IMR-90 (cell line): Measurements from ENCODE around the gene ITPR3. TPM values are rescaled to one million over a fixed set of nuclear protein-coding genes. Genes with fewer than 3 reads are reported as not detected.

Experiments
- ATAC-seq: fragments of 200-7000 bp; cut with Tn5 transposase; 2 replicates; pipeline ENCODE4 v1.9.1; 2020; ENCODE audit warnings: low read depth, mild to moderate bottlenecking, moderate library complexity
- BruUV-seq: library from RNA; stranded (reverse); fragments of 400-500 nt; replicated peaks from 2 replicates; lab custom pipeline; 2021; lab: Mats Ljungman, UMichigan
- CTCF ChIA-PET: fragments of 300-600 bp; formaldehyde crosslinking; extraction: SDS; loops from one replicate; lab custom pipeline; 2021; ENCODE audit warnings: antibody characterized with exemption; lab: Yijun Ruan, JAX
- POLR2A ChIA-PET: fragments of 300-600 bp; sonication (Branson Sonifier 250); formaldehyde crosslinking; loops from one replicate; lab custom pipeline; 2022; ENCODE audit warnings: antibody characterized with exemption; ENCODE audit not compliant: unreplicated experiment; lab: Charles Lee
- DNase-seq: peaks from one replicate; pipeline ENCODE4 v3.0.0; 2013
- H2AFZ ChIP-seq: replicated peaks from 2 replicates; pipeline ENCODE3; 2013; ENCODE audit warnings: low read length, mild to moderate bottlenecking; ENCODE audit not compliant: poor library complexity
- H2AK5ac ChIP-seq: 2 replicates; pipeline ENCODE4 v1.6.1; 2013; ENCODE audit warnings: low read depth, low read length, inconsistent platforms
- H2AK9ac ChIP-seq: replicated peaks from 2 replicates; pipeline ENCODE3; 2013; ENCODE audit warnings: mild to moderate bottlenecking, low read depth, low read length, moderate library complexity; ENCODE audit not compliant: poor library complexity
- H2BK120ac ChIP-seq: 2 replicates; pipeline ENCODE4 v1.6.1; 2013; ENCODE audit warnings: low read depth, low read length, inconsistent platforms
- H2BK15ac ChIP-seq: 3 replicates; pipeline ENCODE4 v1.6.1; 2013; ENCODE audit warnings: low read depth, low read length, inconsistent platforms
- H2BK20ac ChIP-seq: 2 replicates; pipeline ENCODE4 v1.6.1; 2013; ENCODE audit warnings: low read depth, mild to moderate bottlenecking, inconsistent platforms, low read length, moderate library complexity
- H2BK5ac ChIP-seq: 2 replicates; pipeline ENCODE4 v1.6.1; 2013; ENCODE audit warnings: mild to moderate bottlenecking, low read depth, low read length, inconsistent platforms; ENCODE audit not compliant: poor library complexity, severe bottlenecking
- H3K14ac ChIP-seq: replicated peaks from 2 replicates; pipeline ENCODE4 v1.6.1; 2013; ENCODE audit warnings: low read depth, low read length, inconsistent platforms
- H3K18ac ChIP-seq: 2 replicates; pipeline ENCODE4 v1.6.1; 2013; ENCODE audit warnings: low read depth, low read length, control low read depth
- H3K23ac ChIP-seq: 2 replicates; pipeline ENCODE4 v1.6.1; 2013; ENCODE audit warnings: low read depth, low read length, inconsistent platforms
- H3K27ac ChIP-seq: 2 replicates; pipeline ENCODE4 v1.5.1; 2013; ENCODE audit warnings: mild to moderate bottlenecking, control low read depth, low read length; ENCODE audit not compliant: insufficient read depth
- H3K27me3 ChIP-seq: 2 replicates; pipeline ENCODE4 v1.6.1; 2013; ENCODE audit warnings: low read length; ENCODE audit not compliant: control insufficient read depth, insufficient read depth
- H3K36me3 ChIP-seq: 2 replicates; pipeline ENCODE4 v1.6.1; 2013; ENCODE audit warnings: low read length, mixed read lengths; ENCODE audit not compliant: control insufficient read depth, insufficient read depth
- H3K4ac ChIP-seq: 2 replicates; pipeline ENCODE4 v1.6.1; 2013; ENCODE audit warnings: low read depth, low read length, inconsistent platforms
- H3K4me1 ChIP-seq: 2 replicates; pipeline ENCODE4 v1.6.1; 2013; ENCODE audit warnings: low read length, mixed read lengths; ENCODE audit not compliant: control insufficient read depth, insufficient read depth
- H3K4me2 ChIP-seq: 2 replicates; pipeline ENCODE4 v1.6.1; 2013; ENCODE audit warnings: low read depth, mild to moderate bottlenecking, control low read depth, low read length, moderate library complexity
- H3K4me3 ChIP-seq: 2 replicates; pipeline ENCODE4 v1.5.1; 2013; ENCODE audit warnings: low read depth, mild to moderate bottlenecking, control low read depth, low read length, moderate library complexity; ENCODE audit not compliant: insufficient read depth
- H3K56ac ChIP-seq: 2 replicates; pipeline ENCODE4 v1.6.1; 2013; ENCODE audit warnings: low read length, inconsistent platforms; ENCODE audit not compliant: insufficient read depth; ENCODE audit errors: extremely low read depth
- H3K79me1 ChIP-seq, 2 experiments: 2 replicates each; pipeline ENCODE4 v1.6.1; 2013; ENCODE audit warnings: low read length in 2 of 2, inconsistent platforms in 1 of 2, low read depth in 1 of 2
- H3K9ac ChIP-seq: 2 replicates; pipeline ENCODE4 v1.6.1; 2013; ENCODE audit warnings: low read depth, low read length, control low read depth
- H3K9me1 ChIP-seq: 2 replicates; pipeline ENCODE4 v1.6.1; 2013; ENCODE audit warnings: low read length, inconsistent platforms; ENCODE audit not compliant: insufficient read depth
- H3K9me3 ChIP-seq: 2 replicates; pipeline ENCODE4 v1.6.1; 2013; ENCODE audit warnings: low read length; ENCODE audit not compliant: control insufficient read depth, insufficient read depth
- H4K20me1 ChIP-seq: 2 replicates; pipeline ENCODE4 v1.6.1; 2013; ENCODE audit warnings: low read length, inconsistent platforms; ENCODE audit not compliant: insufficient read depth
- H4K5ac ChIP-seq: 2 replicates; pipeline ENCODE4 v1.6.1; 2013; ENCODE audit warnings: mild to moderate bottlenecking, low read depth, low read length, control low read depth
- H4K8ac ChIP-seq, 2 experiments: 2 replicates each; pipeline ENCODE4 v1.6.1; 2013; ENCODE audit warnings: low read depth in 2 of 2, low read length in 2 of 2, control low read depth in 1 of 2, inconsistent platforms in 1 of 2
- H4K91ac ChIP-seq: 2 replicates; pipeline ENCODE4 v1.6.1; 2013; ENCODE audit warnings: low read depth, low read length, inconsistent platforms; ENCODE audit not compliant: insufficient read depth
- CHD1 ChIP-seq: IDR thresholded peaks from 2 replicates; pipeline ENCODE4 v1.6.1; 2012; ENCODE audit warnings: low read depth, low read length, improper control_type of control experiment
- CTCF ChIP-seq: conservative IDR thresholded peaks from 2 replicates; pipeline ENCODE4 v1.5.1; 2012; ENCODE audit warnings: mild to moderate bottlenecking, low read depth, low read length, improper control_type of control experiment
- NFE2L2 ChIP-seq: fragments of 150-350 bp; IDR thresholded peaks from 2 replicates; pipeline ENCODE4 v1.6.1; 2016; ENCODE audit warnings: low read depth, mild to moderate bottlenecking, low read length
- SMC3 ChIP-seq: fragments of 150-350 bp; IDR thresholded peaks from 2 replicates; pipeline ENCODE4 v1.6.1; 2016; ENCODE audit warnings: low read depth, mild to moderate bottlenecking, antibody characterized with exemption, low read length, moderate library complexity
- WGBS, 2 experiments: methylation state at CpG; one replicate each; pipeline versions ENCODE4 v1.1.5 to v1.1.7; 2013; ENCODE audit warnings: missing lambda C conversion rate in 2 of 2; ENCODE audit not compliant: insufficient read length in 1 of 2; ENCODE audit errors: extremely low coverage in 2 of 2; 5-methylcytosine and 5-hydroxymethylcytosine counted together
- dilution Hi-C: fragments of 300-500 bp; cut with HindIII; formaldehyde crosslinking; loops from one replicate; pipeline ENCODE4 v1.14.3; 2018; ENCODE audit warnings: low sequenced_read_pairs; ENCODE audit not compliant: unreplicated experiment
- in situ Hi-C: fragments of 300-500 bp; cut with MboI; formaldehyde crosslinking; loops from 3 replicates; pipeline ENCODE4 v1.14.3; 2019; ENCODE audit warnings: low sequenced_read_pairs, inconsistent platforms, mixed read lengths
- intact Hi-C: fragments of 100-400 bp; cut with micrococcal nuclease; formaldehyde crosslinking; loops from 2 replicates; pipeline ENCODE4 v1.10.0; 2022
- polyA plus RNA-seq, 3 experiments: library from polyadenylated mRNA; depleted of rRNA; stranded (reverse); fragments of >200 nt; gene quantifications; 2 replicates each; pipeline ENCODE4 v1.2.3, GENCODE V29; 2012; ENCODE audit warnings: low replicate concordance in 1 of 3
- total RNA-seq: library from RNA; depleted of rRNA; stranded (reverse); fragments of >200 nt; gene quantifications from 2 replicates; pipeline ENCODE4 v1.2.3, GENCODE V29; 2012

ITPR3 gene
- total and polyA plus RNA-seq, 2 of the 4 experiments (the other 2 are of a cell fraction) = 1.6 to 3.7 TPM

DNA sequence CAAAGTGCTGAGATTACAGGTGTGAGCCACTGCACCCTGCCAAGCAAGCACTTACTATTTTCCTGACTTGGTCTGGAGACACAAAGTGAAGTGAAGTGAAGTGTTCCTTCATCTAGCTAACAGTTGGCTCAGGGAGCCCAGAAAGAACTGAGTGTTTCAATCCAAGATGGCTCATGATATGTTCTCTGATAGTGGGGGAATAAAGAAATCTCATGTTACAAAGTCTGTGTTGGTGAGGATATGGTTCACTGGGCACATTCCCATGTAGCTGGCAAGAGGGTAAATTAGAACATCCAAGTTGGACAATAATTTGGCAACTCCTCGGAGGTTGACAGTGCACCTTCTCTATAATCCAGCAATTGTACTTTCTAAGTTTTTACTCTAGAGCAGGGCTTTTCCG is 5.0 kb upstream of the ITPR3 start:
- no TSS peak for BruUV-seq
- Histone ChIP-seq H4K91ac (no peak overlapping the region), H3K27me3 (no peaks in the 10 kb centered on the region), H3K4me3 (no peak overlapping the region), H2AK5ac (no peak overlapping the region), H2BK15ac (no peak overlapping the region), H3K79me1 (no peaks in the 10 kb centered on the region), H3K27ac (no peak overlapping the region), H2BK120ac (no peak overlapping the region), H2AK9ac (no peak overlapping the region), H3K9me1 (0 out of 2 replicates have a peak, but pooled peaks cover 5% of the 10 kb centered on the region), H3K9ac (no peak overlapping the region), H2AFZ (no peak overlapping the region), H3K4me2 (no peak overlapping the region), H4K5ac (no peak overlapping the region), H4K8ac (no peak overlapping the region), H3K4ac (no peak overlapping the region), H3K4me1 (0 out of 2 replicates have a peak, but pooled peaks cover 7% of the 10 kb centered on the region), H3K23ac (no peak overlapping the region), H2BK20ac (no peak overlapping the region), H3K18ac (no peak overlapping the region), H3K56ac (no peak overlapping the region), H3K9me3 (no peaks in the 10 kb centered on the region), H4K20me1 (no peaks in the 10 kb centered on the region), H3K36me3 (no peaks in the 10 kb centered on the region), H3K14ac (no peak overlapping the region), H2BK5ac (no peak overlapping the region)
- WGBS, 2 experiments = no CpG with 5 or more reads among the region's 2 CpGs
- no peak for DNase-seq
- CTCF ChIA-PET = no interaction called here
- intact Hi-C loops = no loop called here
- in situ Hi-C loops = no loop called here
- no peak for ATAC-seq
- POLR2A ChIA-PET = no interaction called here
- dilution Hi-C loops = no loop called here
- TF ChIP-seq SMC3 (no peak), CHD1 (no peak), CTCF (no peak), NFE2L2 (no peak)
